DOHH2 (cell line): Measurements from ENCODE around the gene LYPD4.

ENCODE experiments used
- H3F3A ChIP-seq: fragments of 200-600 bp; sonication (generic), shearing (Covaris generic); 2 replicates; pipeline ENCODE4 v1.6.0; 2016; ENCODE audit warnings: antibody characterized with exemption, mild to moderate bottlenecking; ENCODE audit not compliant: control insufficient read depth, insufficient read depth
- H3K27ac ChIP-seq: fragments of 200-600 bp; sonication (generic); 2 replicates; pipeline ENCODE4 v1.5.1; 2014; ENCODE audit warnings: low read depth, mild to moderate bottlenecking, low read length, moderate library complexity
- H3K27me3 ChIP-seq: fragments of 200-600 bp; sonication (generic); 2 replicates; pipeline ENCODE4 v1.6.1; 2014; ENCODE audit warnings: mild to moderate bottlenecking, low read length, mixed read lengths; ENCODE audit not compliant: control insufficient read depth
- H3K36me3 ChIP-seq: fragments of 200-600 bp; sonication (generic); 2 replicates; pipeline ENCODE4 v1.6.1; 2014; ENCODE audit warnings: mild to moderate bottlenecking, low read length, moderate library complexity, mixed read lengths; ENCODE audit not compliant: control insufficient read depth
- H3K4me1 ChIP-seq: fragments of 200-600 bp; sonication (generic); 2 replicates; pipeline ENCODE4 v1.6.1; 2014; ENCODE audit warnings: mild to moderate bottlenecking, low read length, mixed read lengths; ENCODE audit not compliant: control insufficient read depth
- H3K4me2 ChIP-seq: fragments of 200-600 bp; sonication (generic); 2 replicates; pipeline ENCODE4 v1.6.0; 2014; ENCODE audit warnings: mild to moderate bottlenecking, low read length, moderate library complexity
- H3K4me3 ChIP-seq: fragments of 200-600 bp; sonication (generic); 2 replicates; pipeline ENCODE4 v1.5.1; 2014; ENCODE audit warnings: mild to moderate bottlenecking, low read length, mixed read lengths
- H3K79me2 ChIP-seq: fragments of 200-600 bp; sonication (generic); 2 replicates; pipeline ENCODE4 v1.6.1; 2014; ENCODE audit warnings: mild to moderate bottlenecking, low read length, mixed read lengths; ENCODE audit not compliant: control insufficient read depth
- H3K9me2 ChIP-seq: fragments of 200-600 bp; sonication (generic); replicated peaks from 2 replicates; pipeline ENCODE4 v1.6.1; 2014; ENCODE audit warnings: mild to moderate bottlenecking, low read length, mixed read lengths; ENCODE audit not compliant: control insufficient read depth
- H3K9me3 ChIP-seq: fragments of 200-600 bp; sonication (generic); 2 replicates; pipeline ENCODE4 v1.6.1; 2014; ENCODE audit warnings: antibody characterized with exemption, low read length, mixed read lengths; ENCODE audit not compliant: control insufficient read depth, insufficient read depth
- H4K20me1 ChIP-seq: fragments of 200-600 bp; sonication (generic); 2 replicates; pipeline ENCODE4 v1.6.0; 2014; ENCODE audit warnings: low read depth, mild to moderate bottlenecking, antibody characterized with exemption, low read length, moderate library complexity; ENCODE audit not compliant: control insufficient read depth, insufficient read depth
- CTCF ChIP-seq: fragments of 200-600 bp; sonication (generic); IDR thresholded peaks from one replicate; pipeline ENCODE4 v1.5.1; 2014; ENCODE audit warnings: antibody characterized with exemption, mild to moderate bottlenecking, low read depth, low read length; ENCODE audit not compliant: poor library complexity, severe bottlenecking
- EZH2phosphoT487 ChIP-seq: fragments of 200-600 bp; sonication (generic); IDR thresholded peaks from 2 replicates; pipeline ENCODE4 v1.6.1; 2017; ENCODE audit warnings: borderline replicate concordance, mild to moderate bottlenecking, antibody characterized with exemption, low read length, moderate library complexity, mixed read lengths

The LYPD4 gene

DNA sequence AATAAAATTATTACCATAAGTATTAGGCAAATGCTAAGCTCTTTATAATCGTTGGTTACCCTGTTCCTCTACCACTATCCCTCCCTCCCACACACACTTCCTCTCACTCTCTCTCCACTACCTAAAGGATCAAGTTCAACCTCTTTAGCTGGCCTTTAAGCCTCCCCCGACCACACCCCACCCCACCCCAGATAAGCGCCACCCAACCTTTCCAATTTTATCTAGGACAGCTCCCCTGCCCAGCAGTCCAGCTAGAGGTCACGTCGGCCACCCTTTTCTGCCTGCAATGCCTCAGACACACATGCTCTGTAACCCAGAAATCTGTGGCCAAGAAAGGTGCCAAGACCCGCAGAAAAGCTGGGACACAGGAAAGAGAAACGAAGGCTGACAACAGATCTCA, 1.1 kb downstream of the LYPD4 start:
- H3K36me3 ChIP-seq: no peaks in the 10 kb centered on the region
- TF ChIP-seq EZH2phosphoT487: no peak
- TF ChIP-seq CTCF: no peak
- no peaks in the 10 kb centered on the region for H4K20me1 ChIP-seq
- H3K4me3 ChIP-seq: no peak overlapping the region
- no peak overlapping the region for H3K4me2 ChIP-seq
- no peaks in the 10 kb centered on the region for H3K79me2 ChIP-seq
- H3K9me2 ChIP-seq: no peaks in the 10 kb centered on the region
- H3K27ac ChIP-seq: no peak overlapping the region
- H3K9me3 ChIP-seq: no peaks in the 10 kb centered on the region
- H3F3A ChIP-seq: no peaks in the 10 kb centered on the region
- peaks cover 11% of the 10 kb centered on the region for H3K27me3 ChIP-seq
- H3K4me1 ChIP-seq: peaks cover 5% of the 10 kb centered on the region; the same call in 1 of the 2 replicates

DNA sequence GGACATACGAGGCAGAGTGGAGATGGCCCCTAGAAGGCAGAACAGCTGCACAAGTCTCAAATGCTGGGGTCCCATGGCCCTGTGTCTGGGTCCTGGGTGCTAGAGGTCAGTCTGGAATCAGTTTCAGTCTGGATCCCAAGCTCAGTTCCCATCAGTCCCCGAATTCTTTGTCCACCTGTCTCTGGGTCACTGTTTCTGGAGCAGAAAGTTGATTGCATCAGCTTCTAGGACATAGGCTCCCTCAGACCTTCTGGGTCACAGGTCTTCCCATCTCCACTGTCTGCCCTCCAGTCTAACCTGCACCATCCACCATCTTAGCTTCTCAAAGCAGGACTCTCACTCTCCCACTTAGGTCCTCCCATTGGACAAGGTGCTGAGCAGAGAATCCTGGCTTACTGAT, 5.3 kb downstream of the LYPD4 start:
- TF ChIP-seq EZH2phosphoT487: no peak
- TF ChIP-seq CTCF: no peak
- Histone ChIP-seq H3K4me2 (no peak overlapping the region), H3K4me3 (no peak overlapping the region), H3K27me3 (peaks cover 20% of the 10 kb centered on the region), H3K9me2 (no peaks in the 10 kb centered on the region), H3K79me2 (no peaks in the 10 kb centered on the region), H3K9me3 (no peaks in the 10 kb centered on the region), H4K20me1 (no peaks in the 10 kb centered on the region), H3F3A (no peaks in the 10 kb centered on the region), H3K36me3 (no peaks in the 10 kb centered on the region), H3K27ac (no peak overlapping the region), H3K4me1 (peaks cover 5% of the 10 kb centered on the region; the same call in 1 of the 2 replicates)

- no peaks in the 10 kb centered on the region for H3K9me2 ChIP-seq
- H3K27me3 ChIP-seq: peaks cover 20% of the 10 kb centered on the region
- TF ChIP-seq CTCF (no peak), EZH2phosphoT487 (no peak)
These were observed 6.3 kb downstream of the LYPD4 start for GRCh38 chr19:41837981-41838708.

More at GRCh38 chr19:41837981-41838708, 6.3 kb downstream of the LYPD4 start:
- no peak overlapping the region for H3K4me2 ChIP-seq
- H4K20me1 ChIP-seq: no peaks in the 10 kb centered on the region
- peaks cover 5% of the 10 kb centered on the region; the same call in 1 of the 2 replicates for H3K4me1 ChIP-seq
- H3K27ac ChIP-seq: no peak overlapping the region
- no peaks in the 10 kb centered on the region for H3K79me2 ChIP-seq
- H3K36me3 ChIP-seq: no peaks in the 10 kb centered on the region
- H3K9me3 ChIP-seq: no peaks in the 10 kb centered on the region
- no peaks in the 10 kb centered on the region for H3F3A ChIP-seq
- H3K4me3 ChIP-seq: no peak overlapping the region
